ENCODE results near the gene DNAJA4. TPM values are rescaled to one million over a fixed set of nuclear protein-coding genes. Genes with fewer than 3 reads are reported as not detected.

Gene DNAJA4
- total RNA-seq, 1 experiment from 2014 or later: 1.3 TPM

DNA sequence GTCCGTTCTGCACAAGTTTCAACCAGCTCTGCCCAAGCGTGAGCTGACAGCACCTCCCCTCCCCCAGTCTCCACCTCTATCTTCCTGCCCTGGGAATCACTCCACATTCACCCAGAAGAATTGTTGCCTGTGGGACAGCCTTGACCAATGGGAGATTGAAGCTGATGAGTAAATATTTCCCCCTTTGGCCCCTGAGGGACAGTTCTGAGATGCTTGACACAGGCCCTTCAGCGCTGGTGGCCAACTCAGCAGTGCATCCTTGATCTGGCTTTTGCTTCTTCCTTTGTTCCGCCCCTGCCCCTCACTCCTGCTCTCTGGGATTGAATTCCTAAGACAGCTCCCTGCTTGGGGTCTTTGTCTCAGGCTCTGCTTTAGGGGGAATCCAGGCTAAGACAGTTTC, 48.2 kb downstream of the DNAJA4 start:
- Histone ChIP-seq H3K27ac (ENCODE audit: low read length) (no peak overlapping the region), H3K4me2 (ENCODE audit: low read length) (no peak overlapping the region), H3K27me3 (ENCODE audit: low read length) (no peaks in the 10 kb centered on the region), H3K9me3 (ENCODE audit: low read length) (no peaks in the 10 kb centered on the region), H3K4me1 (ENCODE audit: insufficient read depth, low read length) (peaks cover 5% of the 10 kb centered on the region; the same call in 1 of the 2 replicates), H3K9me2 (replicated peaks; ENCODE audit: low read length) (no peaks in the 10 kb centered on the region), H4K20me1 (ENCODE audit: low read length) (no peaks in the 10 kb centered on the region), H2AFZ (ENCODE audit: low read length) (no peak overlapping the region), H3F3A (ENCODE audit: low read length, unreplicated experiment) (no peaks in the 10 kb centered on the region), H3K36me3 (ENCODE audit: low read depth, low read length) (no peaks in the 10 kb centered on the region), H3K9ac (ENCODE audit: low read length) (no peak overlapping the region), H3K4me3 (ENCODE audit: low read length) (no peak overlapping the region), H3K79me2 (ENCODE audit: low read length) (no peaks in the 10 kb centered on the region)
- no peak for TF ChIP-seq EZH2 (IDR thresholded peaks at IDR 0.05; ENCODE audit: low read length, unreplicated experiment)
- TF ChIP-seq, protein P1, sequence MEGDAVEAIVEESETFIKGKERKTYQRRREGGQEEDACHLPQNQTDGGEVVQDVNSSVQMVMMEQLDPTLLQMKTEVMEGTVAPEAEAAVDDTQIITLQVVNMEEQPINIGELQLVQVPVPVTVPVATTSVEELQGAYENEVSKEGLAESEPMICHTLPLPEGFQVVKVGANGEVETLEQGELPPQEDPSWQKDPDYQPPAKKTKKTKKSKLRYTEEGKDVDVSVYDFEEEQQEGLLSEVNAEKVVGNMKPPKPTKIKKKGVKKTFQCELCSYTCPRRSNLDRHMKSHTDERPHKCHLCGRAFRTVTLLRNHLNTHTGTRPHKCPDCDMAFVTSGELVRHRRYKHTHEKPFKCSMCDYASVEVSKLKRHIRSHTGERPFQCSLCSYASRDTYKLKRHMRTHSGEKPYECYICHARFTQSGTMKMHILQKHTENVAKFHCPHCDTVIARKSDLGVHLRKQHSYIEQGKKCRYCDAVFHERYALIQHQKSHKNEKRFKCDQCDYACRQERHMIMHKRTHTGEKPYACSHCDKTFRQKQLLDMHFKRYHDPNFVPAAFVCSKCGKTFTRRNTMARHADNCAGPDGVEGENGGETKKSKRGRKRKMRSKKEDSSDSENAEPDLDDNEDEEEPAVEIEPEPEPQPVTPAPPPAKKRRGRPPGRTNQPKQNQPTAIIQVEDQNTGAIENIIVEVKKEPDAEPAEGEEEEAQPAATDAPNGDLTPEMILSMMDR (conservative IDR thresholded peaks at IDR 0.05; ENCODE audit: low read depth, low read length): no peak
- TF ChIP-seq EZH2phosphoT487 (IDR thresholded peaks at IDR 0.05; ENCODE audit: borderline replicate concordance, low read length): no peak
- no peak for ATAC-seq
- ChIA-PET CTCF (no interaction called here), POLR2A (ENCODE audit: unreplicated experiment) (no interaction called here)
- BruUV-seq (replicated peaks): no TSS peak
- no peak for DNase-seq
- intact Hi-C loops (cut with micrococcal nuclease): no loop called here

DNA sequence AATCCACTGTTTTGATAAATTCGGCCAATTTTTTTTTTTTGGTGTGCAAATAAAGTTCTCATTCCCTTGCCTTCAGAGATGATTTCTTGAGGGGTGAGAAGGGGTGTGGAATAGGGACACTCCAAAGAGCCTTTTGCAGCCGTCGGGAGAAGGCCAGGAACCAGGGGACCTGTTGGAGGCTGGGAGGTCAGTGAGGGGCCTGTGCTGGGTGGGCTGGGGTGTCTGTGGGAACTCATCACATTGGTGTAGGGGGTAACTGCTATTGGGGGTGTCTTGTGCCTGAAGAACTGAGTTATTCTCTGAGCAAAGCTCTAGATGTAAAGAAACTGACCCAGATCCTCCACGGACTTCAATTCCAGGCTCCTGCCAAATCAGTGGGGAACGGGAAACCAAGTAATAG, 48.6 kb downstream of the DNAJA4 start:
- Histone ChIP-seq H3K36me3 (ENCODE audit: low read depth, low read length) (no peaks in the 10 kb centered on the region), H3K27me3 (ENCODE audit: low read length) (no peaks in the 10 kb centered on the region), H3F3A (ENCODE audit: low read length, unreplicated experiment) (no peaks in the 10 kb centered on the region), H3K27ac (ENCODE audit: low read length) (no peak overlapping the region), H3K9me3 (ENCODE audit: low read length) (no peaks in the 10 kb centered on the region), H3K9me2 (replicated peaks; ENCODE audit: low read length) (no peaks in the 10 kb centered on the region), H3K9ac (ENCODE audit: low read length) (no peak overlapping the region), H3K79me2 (ENCODE audit: low read length) (no peaks in the 10 kb centered on the region), H3K4me1 (ENCODE audit: insufficient read depth, low read length) (peaks cover 5% of the 10 kb centered on the region; the same call in 1 of the 2 replicates), H3K4me2 (ENCODE audit: low read length) (no peak overlapping the region), H4K20me1 (ENCODE audit: low read length) (no peaks in the 10 kb centered on the region), H3K4me3 (ENCODE audit: low read length) (no peak overlapping the region), H2AFZ (ENCODE audit: low read length) (no peak overlapping the region)
- no peak for ATAC-seq
- TF ChIP-seq EZH2phosphoT487 (IDR thresholded peaks at IDR 0.05; ENCODE audit: borderline replicate concordance, low read length): no peak
- TF ChIP-seq, protein P1 (conservative IDR thresholded peaks at IDR 0.05; ENCODE audit: low read depth, low read length): no peak
- no peak for TF ChIP-seq EZH2 (IDR thresholded peaks at IDR 0.05; ENCODE audit: low read length, unreplicated experiment)
- ChIA-PET CTCF (no interaction called here), POLR2A (ENCODE audit: unreplicated experiment) (no interaction called here)
- no TSS peak for BruUV-seq (replicated peaks)
- DNase-seq: no peak
- intact Hi-C loops (cut with micrococcal nuclease): no loop called here

DNA sequence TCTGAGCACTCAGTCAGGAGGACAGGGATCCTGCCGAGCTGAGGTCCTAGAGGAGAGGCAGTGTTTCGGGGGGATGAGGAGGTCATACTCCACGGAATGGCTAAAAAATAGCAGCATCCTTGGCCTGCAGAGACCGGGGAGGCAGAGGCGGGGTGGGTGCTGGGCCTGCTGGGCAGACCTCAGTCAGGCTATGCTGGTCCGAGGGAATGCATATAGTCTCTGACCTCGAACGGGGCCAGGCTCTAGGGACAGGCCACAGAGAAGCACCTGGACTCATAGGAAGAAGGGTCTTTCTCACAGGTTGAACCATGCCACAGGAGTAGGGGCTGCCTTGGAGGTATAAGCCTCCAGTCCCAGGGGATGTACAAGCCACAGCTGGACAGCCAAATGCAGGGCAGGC, 49.0 kb downstream of the DNAJA4 start:
- Histone ChIP-seq H3K27me3 (ENCODE audit: low read length) (no peaks in the 10 kb centered on the region), H3F3A (ENCODE audit: low read length, unreplicated experiment) (no peaks in the 10 kb centered on the region), H3K4me1 (ENCODE audit: insufficient read depth, low read length) (peaks cover 5% of the 10 kb centered on the region; the same call in 1 of the 2 replicates), H3K79me2 (ENCODE audit: low read length) (no peaks in the 10 kb centered on the region), H3K36me3 (ENCODE audit: low read depth, low read length) (no peaks in the 10 kb centered on the region), H3K9me2 (replicated peaks; ENCODE audit: low read length) (no peaks in the 10 kb centered on the region), H3K4me2 (ENCODE audit: low read length) (no peak overlapping the region), H4K20me1 (ENCODE audit: low read length) (no peaks in the 10 kb centered on the region), H3K9me3 (ENCODE audit: low read length) (no peaks in the 10 kb centered on the region), H3K9ac (ENCODE audit: low read length) (no peak overlapping the region), H3K4me3 (ENCODE audit: low read length) (no peak overlapping the region), H2AFZ (ENCODE audit: low read length) (no peak overlapping the region), H3K27ac (ENCODE audit: low read length) (no peak overlapping the region)
- no peak for ATAC-seq
- TF ChIP-seq EZH2phosphoT487 (IDR thresholded peaks at IDR 0.05; ENCODE audit: borderline replicate concordance, low read length): no peak
- TF ChIP-seq EZH2 (IDR thresholded peaks at IDR 0.05; ENCODE audit: low read length, unreplicated experiment): no peak
- TF ChIP-seq, protein P1 (conservative IDR thresholded peaks at IDR 0.05; ENCODE audit: low read depth, low read length): no peak
- ChIA-PET CTCF (no interaction called here), POLR2A (ENCODE audit: unreplicated experiment) (no interaction called here)
- no peak for DNase-seq
- intact Hi-C loops (cut with micrococcal nuclease): no loop called here
- BruUV-seq (replicated peaks): no TSS peak
